ENCODE measurements around the gene LARP4B. TPM values are rescaled to one million over a fixed set of nuclear protein-coding genes. Genes with fewer than 3 reads are reported as not detected.

Gene LARP4B
- total RNA-seq, 1 experiment from 2014 or later: 122 TPM

- POLR2A ChIA-PET: no interaction called here
- Histone ChIP-seq H3K4me2 (ENCODE audit: low read length) (no peak overlapping the region), H3K79me2 (ENCODE audit: insufficient read depth, low read length) (no peaks in the 10 kb centered on the region), H3K4me1 (ENCODE audit: control insufficient read depth in 1 of 2, insufficient read depth in 2 of 2, low read length in 2 of 2) (no peaks in the 10 kb centered on the region), H3K9me2 (ENCODE audit: insufficient read depth) (no peaks in the 10 kb centered on the region), H3K4me3 (replicated peaks in 1 of 2; ENCODE audit: low read depth in 1 of 2, low read length in 2 of 2) (no peak overlapping the region), H3K9me3 (ENCODE audit: control insufficient read depth in 1 of 2, insufficient read depth in 1 of 2, low read depth in 1 of 2, low read length in 2 of 2) (peaks cover 12 to 18% of the 10 kb centered on the region in 2 experiments; a peak in 2 of 4 replicates), H3K9ac (ENCODE audit: low read length) (no peak overlapping the region), H4K20me1 (ENCODE audit: insufficient read depth) (no peaks in the 10 kb centered on the region), H3K27me3 (ENCODE audit: insufficient read depth, low read length) (no peaks in the 10 kb centered on the region), H2AFZ (ENCODE audit: low read depth, low read length, poor library complexity, severe bottlenecking) (no peak overlapping the region), H3K36me3 (ENCODE audit: control insufficient read depth in 1 of 2, insufficient read depth in 2 of 2, low read length in 2 of 2) (no peaks in the 10 kb centered on the region; a peak in 1 of 4 replicates), H3K27ac (ENCODE audit: low read depth, low read length) (no peak overlapping the region)
- intact Hi-C loops (cut with micrococcal nuclease): no loop called here
- CTCF ChIA-PET: no interaction called here
- no TSS peak for BruUV-seq (replicated peaks)
- TF ChIP-seq ZNF274 (IDR thresholded peaks at IDR 0.05; ENCODE audit: low read depth, low read length) (no peak), JUND (IDR thresholded peaks at IDR 0.05) (no peak), SIN3A (IDR thresholded peaks at IDR 0.05; ENCODE audit: low read depth) (no peak)
- ATAC-seq: no peak
- no peak for DNase-seq (ENCODE audit: low read depth, low spot score)
- RAD21 ChIA-PET (ENCODE audit: low non-redundant PET in 1 of 2, low total read pairs in 2 of 2, uncharacterized antibody in 2 of 2, unreplicated experiment in 2 of 2): no interaction called here
Measured at GRCh38 chr10:976316-976715, 44.8 kb upstream of the LARP4B start.

GRCh38 chr10:974785-975074, 43.2 kb upstream of the LARP4B start:
- Histone ChIP-seq H3K9ac (ENCODE audit: low read length) (no peak overlapping the region), H3K27ac (ENCODE audit: low read depth, low read length) (no peak overlapping the region), H3K79me2 (ENCODE audit: insufficient read depth, low read length) (no peaks in the 10 kb centered on the region), H3K27me3 (ENCODE audit: insufficient read depth, low read length) (no peaks in the 10 kb centered on the region; the same call in 1 of the 2 replicates), H3K4me3 (replicated peaks in 1 of 2; ENCODE audit: low read depth in 1 of 2, low read length in 2 of 2) (no peak overlapping the region), H3K36me3 (ENCODE audit: control insufficient read depth in 1 of 2, insufficient read depth in 2 of 2, low read length in 2 of 2) (no peaks in the 10 kb centered on the region; a peak in 1 of 4 replicates), H3K9me2 (ENCODE audit: insufficient read depth) (no peaks in the 10 kb centered on the region), H3K9me3 (ENCODE audit: control insufficient read depth in 1 of 2, insufficient read depth in 1 of 2, low read depth in 1 of 2, low read length in 2 of 2) (peaks cover 9 to 10% of the 10 kb centered on the region in 2 experiments; a peak in 2 of 4 replicates), H3K4me2 (ENCODE audit: low read length) (no peak overlapping the region), H3K4me1 (ENCODE audit: control insufficient read depth in 1 of 2, insufficient read depth in 2 of 2, low read length in 2 of 2) (no peaks in the 10 kb centered on the region), H2AFZ (ENCODE audit: low read depth, low read length, poor library complexity, severe bottlenecking) (no peak overlapping the region), H4K20me1 (ENCODE audit: insufficient read depth) (no peaks in the 10 kb centered on the region)
- ATAC-seq (no peak), DNase-seq (ENCODE audit: low read depth, low spot score) (no peak)
- intact Hi-C loops (cut with micrococcal nuclease): no loop called here
- RAD21 ChIA-PET (ENCODE audit: low non-redundant PET in 1 of 2, low total read pairs in 2 of 2, uncharacterized antibody in 2 of 2, unreplicated experiment in 2 of 2): no interaction called here
- no TSS peak for BruUV-seq (replicated peaks)
- POLR2A ChIA-PET: no interaction called here
- CTCF ChIA-PET: no interaction called here
- TF ChIP-seq YY1 (IDR thresholded peaks at IDR 0.05; ENCODE audit: extremely low read depth, insufficient replicate concordance, low read depth, low read length) (no peak), EZH2 (IDR thresholded peaks at IDR 0.05) (no peak), TCF7L2 (IDR thresholded peaks at IDR 0.05; ENCODE audit: borderline replicate concordance, extremely low read depth, insufficient read depth, insufficient read length) (no peak), JUND (IDR thresholded peaks at IDR 0.05) (no peak), RAD21 (IDR thresholded peaks at IDR 0.05; ENCODE audit: low read depth) (no peak), SRF (IDR thresholded peaks at IDR 0.05; ENCODE audit: low read depth) (no peak), FOSL1 (IDR thresholded peaks at IDR 0.05; ENCODE audit: low read depth) (no peak), MAX (IDR thresholded peaks at IDR 0.05) (no peak)
- TF ChIP-seq, protein P1, sequence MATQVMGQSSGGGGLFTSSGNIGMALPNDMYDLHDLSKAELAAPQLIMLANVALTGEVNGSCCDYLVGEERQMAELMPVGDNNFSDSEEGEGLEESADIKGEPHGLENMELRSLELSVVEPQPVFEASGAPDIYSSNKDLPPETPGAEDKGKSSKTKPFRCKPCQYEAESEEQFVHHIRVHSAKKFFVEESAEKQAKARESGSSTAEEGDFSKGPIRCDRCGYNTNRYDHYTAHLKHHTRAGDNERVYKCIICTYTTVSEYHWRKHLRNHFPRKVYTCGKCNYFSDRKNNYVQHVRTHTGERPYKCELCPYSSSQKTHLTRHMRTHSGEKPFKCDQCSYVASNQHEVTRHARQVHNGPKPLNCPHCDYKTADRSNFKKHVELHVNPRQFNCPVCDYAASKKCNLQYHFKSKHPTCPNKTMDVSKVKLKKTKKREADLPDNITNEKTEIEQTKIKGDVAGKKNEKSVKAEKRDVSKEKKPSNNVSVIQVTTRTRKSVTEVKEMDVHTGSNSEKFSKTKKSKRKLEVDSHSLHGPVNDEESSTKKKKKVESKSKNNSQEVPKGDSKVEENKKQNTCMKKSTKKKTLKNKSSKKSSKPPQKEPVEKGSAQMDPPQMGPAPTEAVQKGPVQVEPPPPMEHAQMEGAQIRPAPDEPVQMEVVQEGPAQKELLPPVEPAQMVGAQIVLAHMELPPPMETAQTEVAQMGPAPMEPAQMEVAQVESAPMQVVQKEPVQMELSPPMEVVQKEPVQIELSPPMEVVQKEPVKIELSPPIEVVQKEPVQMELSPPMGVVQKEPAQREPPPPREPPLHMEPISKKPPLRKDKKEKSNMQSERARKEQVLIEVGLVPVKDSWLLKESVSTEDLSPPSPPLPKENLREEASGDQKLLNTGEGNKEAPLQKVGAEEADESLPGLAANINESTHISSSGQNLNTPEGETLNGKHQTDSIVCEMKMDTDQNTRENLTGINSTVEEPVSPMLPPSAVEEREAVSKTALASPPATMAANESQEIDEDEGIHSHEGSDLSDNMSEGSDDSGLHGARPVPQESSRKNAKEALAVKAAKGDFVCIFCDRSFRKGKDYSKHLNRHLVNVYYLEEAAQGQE (IDR thresholded peaks at IDR 0.05; ENCODE audit: low read depth): no peak
- TF ChIP-seq, protein P2, sequence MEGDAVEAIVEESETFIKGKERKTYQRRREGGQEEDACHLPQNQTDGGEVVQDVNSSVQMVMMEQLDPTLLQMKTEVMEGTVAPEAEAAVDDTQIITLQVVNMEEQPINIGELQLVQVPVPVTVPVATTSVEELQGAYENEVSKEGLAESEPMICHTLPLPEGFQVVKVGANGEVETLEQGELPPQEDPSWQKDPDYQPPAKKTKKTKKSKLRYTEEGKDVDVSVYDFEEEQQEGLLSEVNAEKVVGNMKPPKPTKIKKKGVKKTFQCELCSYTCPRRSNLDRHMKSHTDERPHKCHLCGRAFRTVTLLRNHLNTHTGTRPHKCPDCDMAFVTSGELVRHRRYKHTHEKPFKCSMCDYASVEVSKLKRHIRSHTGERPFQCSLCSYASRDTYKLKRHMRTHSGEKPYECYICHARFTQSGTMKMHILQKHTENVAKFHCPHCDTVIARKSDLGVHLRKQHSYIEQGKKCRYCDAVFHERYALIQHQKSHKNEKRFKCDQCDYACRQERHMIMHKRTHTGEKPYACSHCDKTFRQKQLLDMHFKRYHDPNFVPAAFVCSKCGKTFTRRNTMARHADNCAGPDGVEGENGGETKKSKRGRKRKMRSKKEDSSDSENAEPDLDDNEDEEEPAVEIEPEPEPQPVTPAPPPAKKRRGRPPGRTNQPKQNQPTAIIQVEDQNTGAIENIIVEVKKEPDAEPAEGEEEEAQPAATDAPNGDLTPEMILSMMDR (IDR thresholded peaks at IDR 0.05 in 2 of 3, conservative IDR thresholded peaks at IDR 0.05 in 1 of 3; ENCODE audit: borderline replicate concordance in 1 of 3, insufficient read depth in 1 of 3, low read depth in 2 of 3, low read length in 2 of 3): no peak
- TF ChIP-seq, protein P3, sequence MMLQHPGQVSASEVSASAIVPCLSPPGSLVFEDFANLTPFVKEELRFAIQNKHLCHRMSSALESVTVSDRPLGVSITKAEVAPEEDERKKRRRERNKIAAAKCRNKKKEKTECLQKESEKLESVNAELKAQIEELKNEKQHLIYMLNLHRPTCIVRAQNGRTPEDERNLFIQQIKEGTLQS (IDR thresholded peaks at IDR 0.05): no peak

Data from HCT116 (cell line).